ENCODE results near the gene SUPT3H.

SUPT3H gene

GRCh38 chr6:44985006-44985405 lies 392.7 kb downstream of the SUPT3H start:
- FAIRE-seq, result no peak

DNA sequence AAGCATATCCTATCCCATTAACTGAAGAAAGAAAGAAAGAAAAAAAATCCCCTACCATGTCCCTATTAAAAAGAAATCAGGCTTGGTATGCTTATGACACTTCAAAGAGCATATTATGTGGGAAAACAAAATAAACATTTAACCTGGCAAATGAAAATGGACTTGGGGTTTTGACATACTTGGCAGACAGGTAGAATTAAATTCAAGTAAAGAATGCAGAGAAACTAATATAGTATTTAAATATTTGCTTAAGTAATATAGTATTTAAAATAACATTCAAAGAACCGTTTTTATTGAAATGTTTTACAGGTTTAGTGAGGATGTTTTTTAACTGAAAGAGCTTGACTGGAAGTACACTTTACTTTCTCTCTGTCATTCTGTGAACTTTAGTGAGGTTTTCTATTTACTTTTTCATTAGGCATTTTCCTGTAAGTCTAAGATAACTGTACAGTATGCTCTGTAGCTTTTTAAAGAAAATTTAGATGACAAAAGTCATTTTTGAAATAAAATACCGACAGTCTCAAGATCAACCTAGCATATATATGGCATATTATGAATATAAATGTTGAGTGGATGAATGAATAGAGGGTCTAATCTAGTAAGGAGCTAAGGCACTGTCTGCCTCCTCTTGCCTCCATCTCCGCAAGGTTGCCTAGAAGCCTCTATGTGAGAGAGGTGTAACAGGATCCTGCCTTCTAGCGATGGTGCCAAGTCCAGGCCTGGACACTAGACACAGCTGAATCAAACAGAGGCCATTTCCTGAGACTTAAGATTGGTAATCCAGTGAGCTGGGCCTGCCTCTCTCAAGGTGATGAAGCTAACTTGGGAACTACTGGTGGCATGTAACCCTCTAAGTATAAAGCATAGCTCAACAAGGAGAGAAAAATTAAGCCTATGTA lies 394.0 kb downstream of the SUPT3H start:
- FAIRE-seq, result no peak

DNA sequence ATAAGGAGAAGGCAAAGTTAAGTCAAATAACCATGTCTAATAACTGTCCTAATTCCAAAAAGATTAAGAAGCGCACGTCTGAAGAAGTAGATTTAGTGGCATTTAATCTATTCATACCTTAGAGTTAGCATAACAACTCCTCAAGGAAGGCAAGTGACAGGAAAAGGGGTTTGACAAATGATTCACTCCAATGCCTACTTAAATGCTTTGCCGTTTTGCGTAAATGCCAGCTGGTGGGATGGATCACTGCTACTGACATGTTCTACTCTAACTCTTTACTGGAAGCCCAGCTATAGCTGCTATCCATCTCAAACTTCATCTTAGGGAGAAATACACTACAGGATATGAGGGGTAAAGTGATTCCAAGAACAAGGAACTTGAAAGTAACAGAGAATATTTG lies 396.9 kb downstream of the SUPT3H start:
- FAIRE-seq, result no peak

- no peak for FAIRE-seq
Measured at GRCh38 chr6:44976677-44977641, 400.8 kb downstream of the SUPT3H start.

DNA sequence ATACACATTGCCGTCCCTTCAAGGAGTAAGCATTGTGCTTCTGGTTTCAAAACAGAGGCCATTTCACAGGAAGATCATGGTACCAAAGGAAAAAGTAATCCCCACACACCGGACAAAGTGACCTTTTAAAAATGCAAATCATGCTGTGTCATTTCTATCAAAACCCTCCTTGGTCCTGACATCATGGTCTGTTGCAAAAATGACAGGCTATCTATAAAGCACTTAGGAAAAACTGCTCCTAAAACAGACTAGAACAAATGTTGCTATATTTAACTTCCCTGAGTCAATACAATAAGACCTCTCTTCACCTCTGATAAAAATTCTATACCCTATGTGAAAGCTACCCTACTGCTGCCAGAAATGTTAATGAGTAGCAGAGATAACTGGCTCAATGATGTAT lies 403.2 kb downstream of the SUPT3H start:
- FAIRE-seq, result no peak

- no peak for FAIRE-seq
Measured at GRCh38 chr6:44972709-44973108, 405.0 kb downstream of the SUPT3H start.

- no peak for FAIRE-seq
Measured at GRCh38 chr6:44969446-44970185, 408.1 kb downstream of the SUPT3H start.

DNA sequence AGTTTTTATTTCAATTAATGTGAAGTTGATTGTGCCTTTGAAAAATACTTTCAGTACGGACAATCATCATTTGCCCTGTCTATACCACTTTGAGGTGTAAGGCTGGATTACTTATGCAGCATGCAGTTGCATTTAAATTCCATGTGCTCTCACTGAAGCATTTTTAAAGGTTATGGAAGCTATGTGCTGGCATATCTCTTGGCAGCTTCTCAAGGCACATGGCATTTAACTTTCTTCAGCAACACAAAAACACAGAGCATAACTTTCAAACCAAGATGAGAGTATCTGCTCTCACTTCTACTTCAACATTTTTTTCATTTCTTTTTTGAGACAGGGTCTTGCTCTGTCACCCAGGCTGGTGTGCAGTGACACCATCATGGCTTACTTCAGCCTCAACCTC lies 410.3 kb downstream of the SUPT3H start:
- no peak for FAIRE-seq

GRCh38 chr6:44966449-44967092 lies 411.2 kb downstream of the SUPT3H start:
- no peak for FAIRE-seq

DNA sequence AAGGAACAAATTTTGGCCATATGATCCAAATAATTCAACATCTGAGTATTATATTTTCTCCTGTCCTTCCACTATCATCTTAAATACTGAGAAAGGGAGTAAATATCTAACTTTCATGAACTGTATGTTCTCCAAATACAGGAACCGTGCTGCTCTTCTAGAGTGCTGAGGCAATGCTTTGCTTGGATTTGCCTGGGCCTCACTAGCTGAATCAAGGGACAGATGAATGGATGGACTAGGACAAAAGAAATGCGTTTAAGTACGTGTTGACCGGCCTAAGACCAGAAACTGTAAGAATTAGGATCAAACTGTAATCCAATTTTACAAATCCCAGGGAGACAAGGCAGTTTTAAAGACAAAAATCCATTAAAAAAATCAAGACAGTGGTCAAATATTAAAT lies 412.0 kb downstream of the SUPT3H start:
- no peak for FAIRE-seq

GRCh38 chr6:44960898-44961297 lies 416.8 kb downstream of the SUPT3H start:
- FAIRE-seq, result no peak

DNA sequence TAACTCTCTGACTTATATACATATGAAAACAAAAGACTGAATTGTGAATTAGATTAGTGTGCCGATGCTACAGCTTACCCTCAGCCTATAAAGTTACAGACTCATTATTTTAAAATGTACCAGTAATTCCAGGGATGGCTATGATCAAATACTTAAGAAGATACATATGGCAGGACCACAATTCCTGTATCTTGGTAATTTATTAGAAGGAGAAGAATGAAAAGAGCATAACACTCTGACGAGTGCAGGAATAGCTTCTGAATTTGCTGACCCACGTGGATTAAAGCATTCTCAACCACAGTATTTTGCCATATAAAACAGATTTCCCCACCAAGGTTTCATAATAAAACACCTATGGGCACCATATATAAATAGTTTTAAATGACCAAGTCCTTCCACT lies 418.1 kb downstream of the SUPT3H start:
- FAIRE-seq, result no peak

GRCh38 chr6:44957156-44957555 lies 420.6 kb downstream of the SUPT3H start:
- FAIRE-seq, result no peak

DNA sequence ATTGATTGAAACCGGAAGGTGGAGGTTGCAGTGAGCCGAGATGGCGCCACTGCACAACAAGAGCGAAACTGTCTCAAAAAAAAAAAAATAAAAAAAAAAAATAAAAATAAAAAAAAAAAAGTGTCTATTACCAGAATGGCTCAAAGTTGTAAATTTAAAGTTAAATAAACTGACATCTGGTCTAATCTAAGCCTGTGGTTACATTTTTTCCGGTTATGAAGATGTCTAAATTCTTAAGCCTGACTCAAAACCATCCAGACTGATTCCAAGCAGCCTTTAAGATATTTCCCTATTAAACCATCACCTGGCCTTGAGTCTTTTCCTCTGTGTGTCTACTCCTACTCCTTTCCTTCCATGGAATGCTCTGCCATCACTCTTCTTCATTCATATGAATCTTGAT lies 421.3 kb downstream of the SUPT3H start:
- no peak for FAIRE-seq

DNA sequence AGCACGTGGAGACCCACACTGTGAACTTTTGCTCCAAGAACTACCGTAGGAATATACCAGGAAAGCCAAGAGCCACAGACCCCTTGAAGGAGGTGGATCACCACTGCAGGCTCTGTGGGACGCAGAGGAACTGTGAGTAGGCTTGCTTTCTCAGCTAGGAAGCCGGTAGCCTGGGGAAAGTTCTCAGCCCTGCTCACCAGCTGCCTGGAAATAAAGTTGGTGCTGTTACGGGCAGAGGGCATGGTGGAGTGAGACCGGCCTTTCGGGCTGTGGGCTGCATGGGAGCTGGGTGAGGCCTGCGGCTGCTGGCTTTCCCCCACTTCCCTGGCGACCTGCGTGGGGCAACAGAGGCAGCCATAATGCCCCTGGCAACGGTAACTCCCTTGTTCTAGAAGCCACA lies 422.6 kb downstream of the SUPT3H start:
- FAIRE-seq, result no peak

DNA sequence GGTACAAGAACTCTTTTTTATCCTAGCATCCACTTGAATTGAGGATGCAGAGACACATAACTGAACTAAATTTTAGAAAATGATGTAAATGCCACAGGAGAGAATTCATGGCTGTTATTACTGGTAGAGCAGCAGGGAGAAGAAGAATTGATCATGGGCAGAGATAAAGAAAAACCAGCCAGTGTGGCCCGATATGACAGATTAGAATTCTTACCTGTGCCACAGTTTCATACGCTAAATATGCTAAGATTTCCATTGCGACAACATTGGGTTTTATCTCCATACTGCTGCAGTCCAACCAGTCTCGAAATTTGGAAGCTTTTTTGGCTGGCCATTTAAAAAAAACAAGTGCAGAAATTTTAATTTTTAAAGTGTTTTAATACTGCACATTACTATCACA lies 423.5 kb downstream of the SUPT3H start:
- no peak for FAIRE-seq

DNA sequence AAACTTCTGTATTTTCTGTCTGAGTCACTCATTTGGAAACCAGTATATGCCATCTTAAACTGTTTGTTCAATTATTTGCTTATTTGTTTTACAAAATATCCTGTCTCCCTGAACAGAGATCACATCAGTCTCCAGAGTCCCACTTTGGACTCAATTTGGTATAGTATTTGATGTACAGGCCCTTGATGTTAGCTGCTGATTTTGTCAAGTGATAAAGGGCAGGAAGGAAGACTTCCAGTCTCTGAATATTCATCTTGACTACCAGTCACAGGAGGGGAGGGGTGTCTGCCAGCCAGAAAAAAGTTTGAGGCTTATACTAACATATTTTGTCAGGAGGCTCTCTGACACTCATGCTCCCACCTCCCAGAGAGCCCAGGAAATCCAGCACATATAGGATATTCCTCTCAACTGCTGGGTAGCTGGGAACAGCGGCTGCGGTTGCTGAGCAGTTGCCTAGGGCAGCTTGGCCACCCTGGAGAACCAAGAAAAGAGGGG lies 426.4 kb downstream of the SUPT3H start:
- no peak for FAIRE-seq

- no peak for FAIRE-seq
Measured at GRCh38 chr6:44949596-44950201, 428.0 kb downstream of the SUPT3H start.

- no peak for FAIRE-seq
Measured at GRCh38 chr6:44943541-44943940, 434.2 kb downstream of the SUPT3H start.

DNA sequence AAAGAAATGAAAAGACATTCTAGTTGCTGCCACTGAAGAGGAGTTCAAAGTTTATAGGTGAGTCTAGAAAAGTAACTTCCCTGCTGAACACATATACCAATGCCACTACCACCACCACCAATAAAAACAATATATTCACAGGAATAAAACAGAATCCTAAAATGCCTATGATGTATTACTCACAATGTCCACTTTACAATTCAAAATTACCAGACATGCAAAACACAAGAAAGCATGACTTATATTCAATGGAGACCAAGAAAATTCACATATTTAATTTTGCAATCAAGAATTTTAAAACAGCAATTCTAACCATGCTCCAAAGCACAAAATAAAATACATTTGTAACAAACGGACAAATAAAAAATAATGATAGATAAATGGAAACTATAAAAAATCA lies 434.9 kb downstream of the SUPT3H start:
- no peak for FAIRE-seq

GRCh38 chr6:44942201-44942600 lies 435.5 kb downstream of the SUPT3H start:
- no peak for FAIRE-seq

DNA sequence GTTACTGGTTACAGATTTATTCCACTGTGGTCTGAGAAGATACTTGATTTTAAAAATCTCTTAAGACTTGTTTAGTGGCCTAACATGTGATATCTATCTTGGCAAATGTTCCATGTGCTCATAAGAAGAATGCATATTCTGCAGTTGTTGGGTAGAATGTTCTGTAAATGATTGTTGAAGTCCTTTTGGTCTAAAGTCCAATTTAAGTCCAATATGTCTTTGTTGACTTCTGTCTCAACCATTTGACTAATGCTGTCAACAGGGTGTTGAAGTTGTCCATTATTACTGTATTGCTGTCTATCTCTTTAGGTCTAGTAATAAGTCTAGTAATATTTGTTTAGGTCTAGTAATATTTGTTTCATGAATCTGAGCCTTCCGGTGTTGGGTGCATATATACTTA lies 437.4 kb downstream of the SUPT3H start:
- FAIRE-seq, result no peak
